Endothelial cell of umbilical vein (primary cell): ENCODE results near the gene POLR1D. TPM values are rescaled to one million over a fixed set of nuclear protein-coding genes. Genes with fewer than 3 reads are reported as not detected.

Experiments used
- BruUV-seq: library from RNA; stranded (reverse); fragments of 400-500 nt; replicated peaks from 2 replicates; lab custom pipeline; 2021; lab: Mats Ljungman, UMichigan
- CTCF ChIA-PET: fragments of 300-600, 350-600 bp; sonication (Branson Sonifier 250); formaldehyde crosslinking; loops from one replicate; lab custom pipeline; 2021; ENCODE audit warnings: antibody characterized with exemption, inconsistent platforms; lab: Charles Lee
- POLR2A ChIA-PET: fragments of 300-600, 350-600 bp; sonication (Branson Sonifier 250); formaldehyde crosslinking; loops from one replicate; lab custom pipeline; 2021; ENCODE audit warnings: antibody characterized with exemption, inconsistent platforms; lab: Charles Lee
- DNase-seq: peaks from one replicate; pipeline ENCODE4 v3.0.0-alpha.2; 2011; ENCODE audit warnings: low read depth, low spot score
- FAIRE-seq: peaks from 2 replicates; lab custom pipeline; 2011; peaks lifted over from hg19 to GRCh38; lab: Jason Lieb, UNC
- H2AFZ ChIP-seq: 2 replicates; pipeline ENCODE4 v1.6.0; 2012; ENCODE audit warnings: low read depth, low read length, control low read depth, inconsistent platforms
- H3K27ac ChIP-seq: 2 replicates; pipeline ENCODE4 v1.5.1; 2011; ENCODE audit warnings: low read depth, mild to moderate bottlenecking, control low read depth, low read length, moderate library complexity; ENCODE audit not compliant: insufficient read depth
- H3K27me3 ChIP-seq, 2 experiments: 2 replicates each; pipeline versions ENCODE4 v1.6.0 to v1.6.1; 2011; ENCODE audit warnings: low read length in 2 of 2, mixed read lengths in 1 of 2; ENCODE audit not compliant: control insufficient read depth in 2 of 2, insufficient read depth in 2 of 2
- H3K36me3 ChIP-seq, 2 experiments: 2 replicates in 1 of 2; 3 replicates in 1 of 2; pipeline ENCODE4 v1.5.1; 2011; ENCODE audit warnings: low read length in 2 of 2, mild to moderate bottlenecking in 1 of 2, moderate library complexity in 1 of 2; ENCODE audit not compliant: control insufficient read depth in 2 of 2, insufficient read depth in 2 of 2; ENCODE audit errors: extremely low read depth in 1 of 2
- H3K4me1 ChIP-seq: 3 replicates; pipeline ENCODE4 v1.5.1; 2011; ENCODE audit warnings: mild to moderate bottlenecking, low read length; ENCODE audit not compliant: control insufficient read depth, insufficient read depth; ENCODE audit errors: extremely low read depth
- H3K4me2 ChIP-seq: 2 replicates; pipeline ENCODE4 v1.6.1; 2011; ENCODE audit warnings: low read length, control low read depth, mixed read lengths; ENCODE audit not compliant: insufficient read depth
- H3K4me3 ChIP-seq, 3 experiments: fragments of 200-600 bp in 1 of 3; sonication (generic), shearing (Covaris generic) in 1 of 3; replicated peaks in 1 of 3; 2 replicates each; pipeline ENCODE4 v1.5.1; 2011 to 2016; ENCODE audit warnings: control low read depth in 3 of 3, low read length in 3 of 3, mild to moderate bottlenecking in 2 of 3, inconsistent platforms in 1 of 3, low read depth in 1 of 3, moderate library complexity in 1 of 3; ENCODE audit not compliant: insufficient read depth in 1 of 3
- H3K79me2 ChIP-seq: 2 replicates; pipeline ENCODE4 v1.6.0; 2012; ENCODE audit warnings: low read length, inconsistent platforms; ENCODE audit not compliant: control insufficient read depth, insufficient read depth
- H3K9ac ChIP-seq: replicated peaks from 2 replicates; pipeline ENCODE3; 2011; ENCODE audit warnings: low read length, control low read depth; ENCODE audit not compliant: insufficient read depth; ENCODE audit errors: extremely low read depth
- H3K9me1 ChIP-seq: replicated peaks from 3 replicates; pipeline ENCODE4 v1.6.0; 2011; ENCODE audit warnings: mild to moderate bottlenecking, low read length; ENCODE audit not compliant: control insufficient read depth, insufficient read depth; ENCODE audit errors: extremely low read depth
- H3K9me3 ChIP-seq: replicated peaks from 2 replicates; pipeline ENCODE4 v1.5.1; 2012; ENCODE audit warnings: low read length, inconsistent platforms; ENCODE audit not compliant: control insufficient read depth, insufficient read depth
- H4K20me1 ChIP-seq: replicated peaks from 2 replicates; pipeline ENCODE3; 2011; ENCODE audit warnings: mild to moderate bottlenecking, low read length; ENCODE audit not compliant: control insufficient read depth, insufficient read depth; ENCODE audit errors: extremely low read depth
- CTCF ChIP-seq, 2 donors: IDR thresholded peaks; 1 replicate in 1 of 2; 2 replicates in 1 of 2; pipeline ENCODE4 v1.5.1; 2011; ENCODE audit warnings: low read length in 2 of 2, mild to moderate bottlenecking in 2 of 2, moderate library complexity in 2 of 2, control low read depth in 1 of 2, inconsistent platforms in 1 of 2, low read depth in 1 of 2; ENCODE audit not compliant: insufficient read depth in 1 of 2; ENCODE audit errors: extremely low read depth in 1 of 2
- EZH2 ChIP-seq: IDR thresholded peaks from 2 replicates; pipeline ENCODE4 v1.6.1; 2012; ENCODE audit warnings: borderline replicate concordance, low read depth, mild to moderate bottlenecking, moderate library complexity, low read length, inconsistent platforms; ENCODE audit not compliant: severe bottlenecking
- FOS ChIP-seq: IDR thresholded peaks from 2 replicates; pipeline ENCODE4 v1.6.1; 2011; ENCODE audit warnings: mild to moderate bottlenecking, low read length, moderate library complexity, borderline replicate concordance; ENCODE audit not compliant: insufficient read depth
- GATA2 ChIP-seq: IDR thresholded peaks from 2 replicates; pipeline ENCODE4 v1.7.0; 2011; ENCODE audit warnings: low read depth, mild to moderate bottlenecking, moderate library complexity, mixed read lengths, low read length; ENCODE audit not compliant: insufficient read length, insufficient read depth
- JUN ChIP-seq: IDR thresholded peaks from 2 replicates; pipeline ENCODE4 v1.6.1; 2011; ENCODE audit warnings: borderline replicate concordance, low read depth; ENCODE audit not compliant: insufficient read length, insufficient read depth
- MAX ChIP-seq: IDR thresholded peaks from 2 replicates; pipeline ENCODE4 v1.6.1; 2011; ENCODE audit not compliant: insufficient read depth, insufficient read length
- MYC ChIP-seq: IDR thresholded peaks from one replicate; pipeline ENCODE4 v1.6.1; 2011; ENCODE audit warnings: mild to moderate bottlenecking, low read depth, low read length
- POLR2A ChIP-seq: IDR thresholded peaks from 2 replicates; pipeline ENCODE4 v1.6.1; 2012; ENCODE audit warnings: low read depth, mild to moderate bottlenecking, control low read depth, low read length
- POLR2AphosphoS5 ChIP-seq: IDR thresholded peaks from 2 replicates; pipeline ENCODE4 v1.6.1; 2012; ENCODE audit warnings: low read depth, mild to moderate bottlenecking, control low read depth, low read length, moderate library complexity; ENCODE audit not compliant: insufficient read depth
- dilution Hi-C: fragments of 300-500 bp; cut with MboI; formaldehyde crosslinking; loops from one replicate; pipeline ENCODE4 v1.15.0; 2019; ENCODE audit warnings: low sequenced_read_pairs; ENCODE audit not compliant: extremely low pct_ligation_motif_present
- intact Hi-C: fragments of 100-400 bp; cut with micrococcal nuclease; formaldehyde crosslinking; loops from one replicate; pipeline ENCODE4 v1.10.0; 2022
- polyA plus RNA-seq, 4 experiments: library from polyadenylated mRNA; depleted of rRNA in 3 of 4; stranded (reverse) in 3 of 4; unstranded in 1 of 4; fragments of >200 nt; gene quantifications; 2 replicates each; pipeline versions ENCODE4 v1.2.1 to v1.2.3, GENCODE V29; 2011 to 2012; ENCODE audit warnings: missing spikeins in 1 of 4
- total RNA-seq: library from RNA; stranded (reverse); gene quantifications from 2 replicates; pipeline ENCODE4 v1.2.3, GENCODE V29; 2021

POLR1D gene
- total and polyA plus RNA-seq, 2 donors (not counting 3 experiments of a cell fraction or from before 2014, with no cell fraction given): 90.7 to 111 TPM

- peaks cover 13% of the 10 kb centered on the region for H3K4me1 ChIP-seq
Observed at GRCh38 chr13:27660511-27660910, 38.8 kb downstream of the POLR1D start.

More at GRCh38 chr13:27660511-27660910, 38.8 kb downstream of the POLR1D start:
- Histone ChIP-seq H3K9me1 (peaks cover 3% of the 10 kb centered on the region), H2AFZ (no peak overlapping the region), H4K20me1 (no peaks in the 10 kb centered on the region), H3K4me2 (no peak overlapping the region), H3K27me3 (no peaks in the 10 kb centered on the region), H3K9ac (no peak overlapping the region), H3K9me3 (no peaks in the 10 kb centered on the region), H3K79me2 (peaks cover 1% of the 10 kb centered on the region), H3K4me3 (no peak overlapping the region), H3K27ac (no peak overlapping the region), H3K36me3 (no peaks in the 10 kb centered on the region)
- BruUV-seq: no TSS peak
- POLR2A ChIA-PET: interaction anchor here (0.5 kb wide), 1 partner anchor 26 kb away, joined by 6 read pairs; no protein-coding TSS in a partner anchor
- DNase-seq: no peak
- dilution Hi-C loops (no loop called here), intact Hi-C loops (no loop called here)
- no peak for TF ChIP-seq POLR2A
- no peak for TF ChIP-seq POLR2AphosphoS5
- TF ChIP-seq CTCF (IDR thresholded peaks at IDR 0.05; ENCODE audit: extremely low read depth in 1 of 2, insufficient read depth in 1 of 2, low read depth in 1 of 2, low read length in 2 of 2): no peak
- no peak for TF ChIP-seq EZH2
- TF ChIP-seq MAX: no peak
- TF ChIP-seq JUN: no peak
- TF ChIP-seq GATA2: no peak
- TF ChIP-seq MYC: no peak
- TF ChIP-seq FOS: no peak
- CTCF ChIA-PET: interaction anchor here (1.5 kb wide), 1 partner anchor 127 kb away, joined by 3 read pairs; no protein-coding TSS in a partner anchor
- FAIRE-seq: no peak
